ENCODE results near the gene DAGLA. TPM values are rescaled to one million over a fixed set of nuclear protein-coding genes. Genes with fewer than 3 reads are reported as not detected.
"Not testable (repeated sequence)": the region's sequence is repeated elsewhere in the genome, so short reads cannot be mapped to it uniquely, and the experiment has no call there.

DAGLA gene
- total RNA-seq, 3 donors from 2014 or later (not counting 1 experiment from before 2014, with no cell fraction given), result 0.18 to 0.48 (median 0.38) TPM

DNA sequence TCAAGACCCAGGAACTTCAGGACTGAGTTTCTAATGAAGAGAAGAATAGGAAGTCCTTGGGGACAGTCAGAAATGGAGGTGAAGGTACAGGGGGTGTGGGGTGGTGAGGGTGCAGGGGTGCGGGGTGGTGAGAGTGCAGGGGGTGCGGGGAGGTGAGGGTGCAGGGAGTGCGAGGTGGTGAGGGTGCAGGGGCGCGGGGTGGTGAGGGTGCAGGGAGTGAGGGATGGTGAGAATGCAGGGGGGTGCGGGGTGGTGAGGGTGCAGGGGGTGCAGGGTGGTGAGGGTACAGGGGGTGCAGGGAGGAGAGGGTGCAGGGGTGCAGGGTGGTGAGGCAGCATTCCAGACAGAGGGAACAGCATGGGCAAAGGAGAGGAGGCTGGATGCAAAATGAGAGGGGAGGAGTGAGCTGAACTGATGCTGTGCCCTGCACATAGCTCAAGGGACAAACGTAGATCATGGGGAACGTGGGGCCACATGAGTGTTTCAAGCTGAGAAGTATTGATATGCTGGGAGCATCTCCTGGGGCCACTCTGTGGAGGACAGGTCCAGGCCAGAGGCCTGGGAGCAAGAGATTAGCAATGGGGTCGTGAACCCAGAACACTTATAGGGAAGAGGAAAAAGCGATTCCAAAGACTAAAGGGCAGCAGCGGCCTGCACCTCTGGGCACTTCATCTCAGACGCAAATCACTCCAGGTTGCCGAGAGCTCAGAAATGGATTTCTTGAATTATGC lies 23.7 kb upstream of the DAGLA start:
- no peaks in the 10 kb centered on the region for H3K27me3 ChIP-seq (ENCODE audit: control insufficient read depth, insufficient read depth, low read length)
- Mint-ChIP-seq H3K27ac (no peak overlapping the region), H3K36me3 (no peaks in the 10 kb centered on the region), H3K4me1 (no peaks in the 10 kb centered on the region), H3K4me3 (no peak overlapping the region), H3K9me3 (no peaks in the 10 kb centered on the region), H3K27me3 (ENCODE audit: low read depth in 2 of 2) (peaks cover 18 to 22% of the 10 kb centered on the region in 2 donors)
- no peaks in the 10 kb centered on the region for H3K36me3 ChIP-seq (ENCODE audit: control insufficient read depth, insufficient read depth, low read length)
- ATAC-seq (no peak), DNase-seq (no peak)
- H3K4me1 ChIP-seq (ENCODE audit: control insufficient read depth, insufficient read depth, low read length), result peaks cover 2% of the 10 kb centered on the region
- intact Hi-C loops (cut with micrococcal nuclease), result no loop called here
- WGBS (ENCODE audit: insufficient coverage), result 92% methylated on average over 13 of the region's 13 CpGs
- H3K9me3 ChIP-seq (ENCODE audit: control insufficient read depth, insufficient read depth, low read length), result no peaks in the 10 kb centered on the region
- no peak overlapping the region for H3K4me3 ChIP-seq (ENCODE audit: low read length)
- TF ChIP-seq, protein P1, sequence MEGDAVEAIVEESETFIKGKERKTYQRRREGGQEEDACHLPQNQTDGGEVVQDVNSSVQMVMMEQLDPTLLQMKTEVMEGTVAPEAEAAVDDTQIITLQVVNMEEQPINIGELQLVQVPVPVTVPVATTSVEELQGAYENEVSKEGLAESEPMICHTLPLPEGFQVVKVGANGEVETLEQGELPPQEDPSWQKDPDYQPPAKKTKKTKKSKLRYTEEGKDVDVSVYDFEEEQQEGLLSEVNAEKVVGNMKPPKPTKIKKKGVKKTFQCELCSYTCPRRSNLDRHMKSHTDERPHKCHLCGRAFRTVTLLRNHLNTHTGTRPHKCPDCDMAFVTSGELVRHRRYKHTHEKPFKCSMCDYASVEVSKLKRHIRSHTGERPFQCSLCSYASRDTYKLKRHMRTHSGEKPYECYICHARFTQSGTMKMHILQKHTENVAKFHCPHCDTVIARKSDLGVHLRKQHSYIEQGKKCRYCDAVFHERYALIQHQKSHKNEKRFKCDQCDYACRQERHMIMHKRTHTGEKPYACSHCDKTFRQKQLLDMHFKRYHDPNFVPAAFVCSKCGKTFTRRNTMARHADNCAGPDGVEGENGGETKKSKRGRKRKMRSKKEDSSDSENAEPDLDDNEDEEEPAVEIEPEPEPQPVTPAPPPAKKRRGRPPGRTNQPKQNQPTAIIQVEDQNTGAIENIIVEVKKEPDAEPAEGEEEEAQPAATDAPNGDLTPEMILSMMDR (IDR thresholded peaks at IDR 0.05), result no peak
- no peak overlapping the region for H3K27ac ChIP-seq (ENCODE audit: low read length)

DNA sequence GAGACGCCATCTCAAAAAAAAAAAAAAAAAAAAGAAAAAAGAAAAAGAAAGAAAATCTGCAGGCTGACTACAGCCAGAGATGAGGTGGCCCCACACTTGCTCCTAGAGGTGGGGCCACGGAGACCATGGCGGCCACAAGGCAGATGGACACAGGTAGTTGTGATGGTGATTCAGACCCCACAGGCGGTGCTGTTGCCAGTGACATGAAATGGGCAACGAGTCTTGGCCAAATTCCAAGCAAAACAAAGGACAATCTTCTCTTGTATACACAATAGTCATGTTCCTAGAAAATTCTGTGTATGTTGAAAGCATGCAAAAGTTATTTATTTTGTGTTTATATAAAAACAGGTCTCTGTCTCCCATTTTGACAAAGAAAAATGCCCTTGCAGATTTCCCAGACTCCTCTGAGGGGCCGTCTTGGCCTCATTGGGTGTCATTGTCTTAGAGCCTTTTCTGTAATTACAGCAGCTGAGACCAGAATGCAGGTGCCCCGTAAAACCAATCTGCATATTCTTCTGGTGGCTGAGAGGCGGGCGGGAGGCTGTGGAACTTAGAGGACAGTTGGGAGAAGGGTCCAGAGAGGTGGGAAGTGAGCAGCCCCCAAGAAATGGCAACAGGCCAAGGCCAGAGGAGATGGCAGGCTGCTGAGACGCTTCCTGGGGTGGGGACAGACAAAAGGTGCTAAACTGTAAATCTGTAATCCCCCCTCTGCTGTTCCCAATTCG lies 22.5 kb upstream of the DAGLA start:
- DNase-seq (no peak), ATAC-seq (no peak)
- Histone ChIP-seq H3K4me1 (ENCODE audit: control insufficient read depth, insufficient read depth, low read length) (peaks cover 2% of the 10 kb centered on the region), H3K9me3 (ENCODE audit: control insufficient read depth, insufficient read depth, low read length) (no peaks in the 10 kb centered on the region), H3K36me3 (ENCODE audit: control insufficient read depth, insufficient read depth, low read length) (no peaks in the 10 kb centered on the region), H3K27me3 (ENCODE audit: control insufficient read depth, insufficient read depth, low read length) (no peaks in the 10 kb centered on the region), H3K27ac (ENCODE audit: low read length) (no peak overlapping the region), H3K4me3 (ENCODE audit: low read length) (no peak overlapping the region)
- Mint-ChIP-seq H3K36me3 (no peaks in the 10 kb centered on the region), H3K27ac (no peak overlapping the region), H3K27me3 (ENCODE audit: low read depth in 2 of 2) (peaks cover 15 to 16% of the 10 kb centered on the region in 2 donors), H3K9me3 (no peaks in the 10 kb centered on the region), H3K4me3 (no peak overlapping the region), H3K4me1 (no peaks in the 10 kb centered on the region)
- TF ChIP-seq, protein P1 (IDR thresholded peaks at IDR 0.05), result no peak
- 86% methylated on average over 10 of the region's 11 CpGs for WGBS (ENCODE audit: insufficient coverage)
- intact Hi-C loops (cut with micrococcal nuclease), result no loop called here

DNA sequence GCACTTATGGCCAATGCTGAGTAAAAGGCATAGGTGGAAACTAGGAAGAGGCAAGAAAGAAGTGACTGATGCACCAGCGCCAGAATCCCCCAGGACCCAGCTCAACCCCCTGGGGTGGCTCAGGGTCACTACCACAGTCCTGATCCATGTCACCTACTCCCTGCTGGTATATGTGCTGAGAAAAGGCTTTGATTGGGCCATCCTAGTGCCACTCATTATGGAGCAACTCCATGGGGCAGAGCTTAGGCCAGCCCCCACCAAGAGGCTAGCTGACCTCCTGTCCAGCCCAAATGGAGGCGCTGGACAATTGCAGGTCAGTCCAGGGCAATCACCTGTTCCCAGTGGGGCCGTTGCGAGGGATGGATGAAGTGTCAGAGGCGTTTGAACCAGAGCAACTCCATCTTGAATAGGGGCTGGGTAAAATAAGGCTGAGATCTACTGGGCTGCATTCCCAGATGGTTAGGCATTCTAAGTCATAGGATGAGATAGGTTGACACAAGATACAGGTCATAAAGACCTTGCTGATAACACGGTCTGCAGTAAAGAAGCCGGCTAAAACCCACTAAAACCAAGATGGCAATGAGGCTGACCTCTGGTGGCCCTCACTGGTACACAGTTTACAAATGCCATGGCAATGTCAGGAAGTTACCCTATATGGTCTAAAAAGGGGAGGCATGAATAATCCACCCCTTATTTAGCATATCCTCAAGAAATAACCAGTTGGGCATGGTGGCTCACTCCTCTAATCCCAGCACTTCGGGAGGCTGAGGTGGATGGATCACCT lies 20.6 kb upstream of the DAGLA start:
- Mint-ChIP-seq H3K4me3 (no peak overlapping the region), H3K27ac (no peak overlapping the region), H3K4me1 (no peaks in the 10 kb centered on the region), H3K9me3 (no peaks in the 10 kb centered on the region), H3K27me3 (ENCODE audit: low read depth in 2 of 2) (peaks cover 5 to 9% of the 10 kb centered on the region in 2 donors), H3K36me3 (no peaks in the 10 kb centered on the region)
- no peaks in the 10 kb centered on the region for H3K27me3 ChIP-seq (ENCODE audit: control insufficient read depth, insufficient read depth, low read length)
- ATAC-seq (no peak), DNase-seq (no peak)
- no peak overlapping the region for H3K4me3 ChIP-seq (ENCODE audit: low read length)
- H3K9me3 ChIP-seq (ENCODE audit: control insufficient read depth, insufficient read depth, low read length), result no peaks in the 10 kb centered on the region
- H3K4me1 ChIP-seq (ENCODE audit: control insufficient read depth, insufficient read depth, low read length), result no peaks in the 10 kb centered on the region
- no peaks in the 10 kb centered on the region for H3K36me3 ChIP-seq (ENCODE audit: control insufficient read depth, insufficient read depth, low read length)
- no peak overlapping the region for H3K27ac ChIP-seq (ENCODE audit: low read length)
- 97% methylated on average over 8 of the region's 8 CpGs for whole genome bisulfite sequencing (ENCODE audit: insufficient coverage)
- intact Hi-C loops (cut with micrococcal nuclease), result no loop called here
- TF ChIP-seq, protein P1 (IDR thresholded peaks at IDR 0.05), result no peak

DNA sequence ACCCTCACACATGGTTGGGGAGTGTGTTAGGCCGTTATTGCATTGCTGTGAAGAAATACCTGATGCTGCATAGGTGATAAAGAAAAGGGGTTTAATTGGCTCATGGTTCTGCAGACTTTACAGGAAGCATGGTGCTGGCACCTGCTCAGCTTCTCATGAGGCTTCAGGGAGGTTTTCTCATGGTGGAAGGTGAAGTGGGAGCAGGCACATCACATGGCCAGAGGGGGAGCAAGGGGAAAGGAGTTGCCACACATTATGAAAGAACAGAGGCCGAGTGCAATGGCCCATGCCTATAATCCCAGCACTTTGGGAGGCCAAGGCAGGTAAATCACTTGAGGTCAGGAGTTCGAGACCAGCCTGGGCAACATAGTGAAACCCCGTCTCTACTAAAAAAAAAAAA lies 19.2 kb upstream of the DAGLA start:
- not testable (repeated sequence) for H3K4me1 Mint-ChIP-seq; H3K9me3 Mint-ChIP-seq; H3K27me3 ChIP-seq (ENCODE audit: control insufficient read depth, insufficient read depth, low read length)

More for the DNA sequence above, 19.2 kb upstream of the DAGLA start:
- H3K4me3 Mint-ChIP-seq; DNase-seq; H3K36me3 ChIP-seq (ENCODE audit: control insufficient read depth, insufficient read depth, low read length); H3K4me1 ChIP-seq (ENCODE audit: control insufficient read depth, insufficient read depth, low read length); H3K27ac Mint-ChIP-seq; H3K9me3 ChIP-seq (ENCODE audit: control insufficient read depth, insufficient read depth, low read length); ATAC-seq; H3K4me3 ChIP-seq (ENCODE audit: low read length); intact Hi-C loops (cut with micrococcal nuclease); H3K27ac ChIP-seq (ENCODE audit: low read length); H3K36me3 Mint-ChIP-seq; H3K27me3 Mint-ChIP-seq (ENCODE audit: low read depth in 2 of 2): not testable (repeated sequence)
- WGBS (ENCODE audit: insufficient coverage), result 77% methylated on average over 4 of the region's 4 CpGs

All from natural killer cell (primary cell).